Stimulated activated CD8-positive, alpha-beta memory T cell treated with anti-CD3 and anti-CD28 coated beads, Interleukin-12 subunit alpha, Interleukin-12 subunit beta, amount 100 ng/mL, for 24 hours (primary cell): Measurements from ENCODE around the gene ANAPC2.
"Not testable (repeated sequence)": the region's sequence is repeated elsewhere in the genome, so short reads cannot be mapped to it uniquely, and the experiment has no call there.

Experiments used
- DNase-seq: peaks from one replicate; pipeline ENCODE4 v3.0.0-alpha.2; 2020; ENCODE audit errors: extremely low read depth

Gene ANAPC2

GRCh38 chr9:137145731-137146526 is 42.4 kb downstream of the ANAPC2 start:
- no peak for DNase-seq

- DNase-seq = no peak
These were observed 44.9 kb downstream of the ANAPC2 start for GRCh38 chr9:137143459-137143858.

GRCh38 chr9:137141976-137142936 is 46.1 kb downstream of the ANAPC2 start:
- DNase-seq = no peak

- no peak for DNase-seq
These were observed 47.1 kb downstream of the ANAPC2 start for GRCh38 chr9:137141050-137141810.

GRCh38 chr9:137140151-137141012 is 48.0 kb downstream of the ANAPC2 start:
- DNase-seq = no peak

GRCh38 chr9:137139468-137140150 is 48.8 kb downstream of the ANAPC2 start:
- no peak for DNase-seq

- DNase-seq = no peak
These were observed 49.5 kb downstream of the ANAPC2 start, which contains the start of gene GRIN1 for GRCh38 chr9:137138722-137139467. Gene GRIN1, plus strand, starts transcription at chr9:137139154. Its CDS starts 333 bp downstream, at chr9:137139487.

- no peak for DNase-seq
These were observed 50.2 kb downstream of the ANAPC2 start for GRCh38 chr9:137138058-137138721.

- no peak for DNase-seq
These were observed 51.3 kb downstream of the ANAPC2 start for GRCh38 chr9:137136881-137137607.

- no peak for DNase-seq
These were observed 52.0 kb downstream of the ANAPC2 start for GRCh38 chr9:137136261-137136880.

- not testable (repeated sequence) for DNase-seq
These were observed 53.2 kb downstream of the ANAPC2 start for GRCh38 chr9:137135154-137135553.

GRCh38 chr9:137134191-137134590 is 54.2 kb downstream of the ANAPC2 start:
- DNase-seq = no peak

- DNase-seq = no peak
These were observed 58.1 kb downstream of the ANAPC2 start for GRCh38 chr9:137130176-137130755.

GRCh38 chr9:137129456-137130175 is 58.7 kb downstream of the ANAPC2 start:
- peak; percentile 73 for DNase-seq

GRCh38 chr9:137128862-137129455 is 59.4 kb downstream of the ANAPC2 start:
- no peak for DNase-seq

GRCh38 chr9:137128158-137128861 is 60.0 kb downstream of the ANAPC2 start:
- no peak for DNase-seq
